Hematopoietic multipotent progenitor cell treated with erythropoietin and hydrocortisone succinate and interleukin-3 and kit ligand, for 8 days (in vitro differentiated cells): ENCODE data around the gene APOL6.

Source experiments
- DNase-seq: peaks from one replicate; pipeline ENCODE4 v3.0.0-alpha.2; 2015

APOL6 gene, protein sequence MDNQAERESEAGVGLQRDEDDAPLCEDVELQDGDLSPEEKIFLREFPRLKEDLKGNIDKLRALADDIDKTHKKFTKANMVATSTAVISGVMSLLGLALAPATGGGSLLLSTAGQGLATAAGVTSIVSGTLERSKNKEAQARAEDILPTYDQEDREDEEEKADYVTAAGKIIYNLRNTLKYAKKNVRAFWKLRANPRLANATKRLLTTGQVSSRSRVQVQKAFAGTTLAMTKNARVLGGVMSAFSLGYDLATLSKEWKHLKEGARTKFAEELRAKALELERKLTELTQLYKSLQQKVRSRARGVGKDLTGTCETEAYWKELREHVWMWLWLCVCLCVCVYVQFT

DNA sequence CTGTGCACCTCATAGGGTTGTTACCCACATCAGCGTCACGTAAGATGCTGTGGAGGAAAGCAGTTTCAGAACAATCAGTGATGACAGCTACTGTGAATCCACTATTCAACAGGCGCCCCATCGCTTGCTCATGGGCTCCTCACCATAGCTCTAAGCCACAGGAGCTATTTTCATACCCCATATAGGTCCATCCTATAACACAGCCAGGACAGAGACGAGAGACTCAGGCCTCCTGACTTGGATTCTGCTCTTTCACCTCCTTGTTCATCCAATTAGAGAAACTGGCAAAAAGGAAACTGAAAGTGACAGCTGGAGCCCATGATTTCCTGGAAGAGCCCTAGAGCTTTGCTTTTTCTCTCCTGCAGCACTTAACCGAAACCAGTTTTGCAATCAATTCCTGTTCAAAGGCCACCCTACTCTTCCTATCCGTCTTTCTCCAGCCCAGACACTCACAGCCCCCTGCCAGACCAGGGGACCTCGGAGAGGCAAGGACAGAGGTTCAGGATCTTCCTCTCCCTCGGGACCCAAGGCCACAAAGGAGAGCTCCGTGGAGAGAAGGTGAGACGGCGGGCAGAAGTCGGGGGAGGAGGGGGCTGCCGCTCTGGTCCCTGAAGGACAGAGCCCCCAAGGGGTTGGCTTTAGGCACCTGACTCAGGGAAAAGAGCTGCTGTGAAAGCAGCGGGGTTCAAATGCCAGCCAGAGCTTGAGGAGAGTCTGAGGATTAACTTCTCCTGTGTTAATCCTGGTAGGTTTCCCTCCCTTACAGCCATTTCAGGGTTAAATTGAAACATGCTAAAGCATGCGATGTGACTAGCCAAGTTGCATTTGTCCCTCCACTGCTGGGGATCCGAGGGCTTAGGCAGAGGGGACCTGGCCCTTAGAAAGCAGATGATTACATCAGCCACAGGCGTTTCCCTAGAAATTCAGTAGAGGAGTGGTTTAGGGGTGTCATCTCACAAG lies at the start of gene APOL6:
Gene APOL6, plus strand, starts transcription at position 381 of the 960 bp plus-strand sequence. CDS start 7,980 bp downstream, outside the sequence.
- DNase-seq = peak; percentile 74

DNA sequence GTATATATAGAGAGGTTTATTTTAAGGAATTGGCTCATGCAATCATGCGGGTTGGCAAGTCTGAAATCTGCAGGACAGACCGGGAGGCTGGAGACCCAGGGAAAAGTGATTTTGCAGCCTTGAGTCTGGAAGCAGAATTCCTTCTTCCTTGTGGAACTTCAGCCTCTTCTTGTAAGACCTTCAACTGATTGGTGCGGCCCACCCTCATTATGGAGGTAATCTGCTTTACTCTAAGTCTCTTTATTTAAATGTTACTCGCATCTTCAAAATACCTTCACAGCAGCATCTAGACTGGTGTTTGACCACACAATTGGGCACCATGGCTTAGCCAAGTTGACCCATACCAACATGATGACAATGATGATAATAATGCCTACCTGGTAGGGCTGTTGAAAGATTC lies 48.9 kb upstream of the APOL6 start:
- no peak for DNase-seq

DNA sequence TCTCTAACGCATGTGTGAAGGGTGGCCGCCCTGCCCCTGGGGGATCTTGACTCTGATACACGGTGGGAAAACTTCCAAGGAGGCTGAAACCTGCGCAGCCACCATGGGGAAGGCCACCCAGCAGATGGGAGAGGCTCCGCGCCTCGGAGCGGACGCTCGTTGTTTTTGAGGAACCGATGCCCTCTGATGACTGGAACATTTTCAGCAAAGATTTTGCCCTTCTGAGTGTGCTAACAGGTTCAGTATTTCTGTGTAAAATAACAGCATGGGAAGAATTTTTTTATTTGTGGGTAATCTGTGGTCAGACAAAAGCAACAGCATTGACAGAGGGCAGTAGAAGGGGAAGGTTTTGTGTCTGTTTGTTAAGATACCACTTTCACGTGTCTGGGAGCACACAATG lies 47.8 kb upstream of the APOL6 start:
- DNase-seq = no peak

GRCh38 chr22:35601013-35601580 lies 47.1 kb upstream of the APOL6 start:
- no peak for DNase-seq

GRCh38 chr22:35601743-35602615 lies 46.3 kb upstream of the APOL6 start:
- DNase-seq = no peak

DNA sequence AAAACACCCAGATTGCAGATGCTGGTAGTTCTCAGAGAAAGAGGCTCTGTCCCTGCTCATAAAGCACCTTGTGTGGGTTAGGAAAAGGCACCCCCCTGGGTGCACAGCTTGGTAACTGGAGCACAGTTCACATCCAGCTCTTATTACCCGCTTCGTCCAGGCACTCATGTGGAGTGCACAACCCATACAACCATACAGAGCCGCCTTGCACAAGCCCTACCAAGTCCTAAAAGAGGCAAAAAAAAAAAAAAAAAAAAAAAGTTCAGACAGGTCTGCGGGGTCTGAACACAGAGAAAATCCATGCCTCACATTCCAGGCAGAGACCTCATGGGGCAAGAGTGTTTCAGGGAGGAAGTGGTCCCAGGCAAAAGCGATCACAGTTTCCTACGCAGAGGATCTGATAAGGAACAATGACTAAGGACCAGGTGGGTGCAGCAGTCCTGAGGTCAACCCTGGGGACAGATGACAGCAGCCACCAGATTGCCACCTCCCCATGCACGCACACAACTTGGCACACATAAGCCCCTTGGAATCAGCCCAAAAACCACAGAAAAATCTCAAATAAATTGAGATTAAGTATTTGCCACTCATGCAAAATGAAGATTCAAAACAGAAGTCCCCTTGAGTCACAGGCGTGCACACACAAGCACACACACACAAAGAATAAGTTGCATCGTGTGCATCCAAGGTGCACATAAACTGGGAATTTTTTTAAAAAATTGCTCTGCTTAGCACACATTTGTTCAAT lies 43.5 kb upstream of the APOL6 start:
- no peak for DNase-seq

GRCh38 chr22:35605369-35605680 lies 42.9 kb upstream of the APOL6 start:
- no peak for DNase-seq

DNA sequence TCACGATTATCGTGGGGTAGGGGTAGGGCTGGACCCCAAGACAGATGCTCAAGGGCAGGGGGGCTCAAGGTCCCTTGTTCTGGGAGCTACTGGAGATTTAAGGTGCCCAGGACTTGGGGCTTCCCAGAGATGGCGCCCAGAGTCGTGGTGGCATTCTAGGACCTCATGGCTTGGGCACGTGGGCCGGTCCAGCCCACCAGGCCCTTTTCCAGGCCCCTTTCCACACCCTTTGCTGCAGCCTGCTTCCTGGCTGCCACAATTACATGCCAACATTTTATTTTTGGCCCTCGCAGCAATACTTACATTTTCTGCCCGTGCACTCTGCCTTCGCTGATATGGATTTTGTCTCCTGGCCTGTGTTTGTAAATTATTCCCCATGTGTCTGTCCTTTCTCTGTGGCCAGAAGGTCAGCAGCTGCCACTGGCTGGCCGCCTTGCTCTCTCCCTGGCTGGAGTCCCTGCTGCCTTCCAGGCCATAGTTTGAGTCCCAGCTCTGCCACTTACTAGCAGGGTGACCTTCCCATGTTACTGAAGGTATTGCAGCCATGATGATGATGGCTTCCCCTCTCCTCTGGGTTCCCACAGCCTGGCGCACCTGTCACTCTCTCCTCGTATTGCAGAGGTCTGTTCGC lies 42.3 kb upstream of the APOL6 start:
- DNase-seq = no peak

DNA sequence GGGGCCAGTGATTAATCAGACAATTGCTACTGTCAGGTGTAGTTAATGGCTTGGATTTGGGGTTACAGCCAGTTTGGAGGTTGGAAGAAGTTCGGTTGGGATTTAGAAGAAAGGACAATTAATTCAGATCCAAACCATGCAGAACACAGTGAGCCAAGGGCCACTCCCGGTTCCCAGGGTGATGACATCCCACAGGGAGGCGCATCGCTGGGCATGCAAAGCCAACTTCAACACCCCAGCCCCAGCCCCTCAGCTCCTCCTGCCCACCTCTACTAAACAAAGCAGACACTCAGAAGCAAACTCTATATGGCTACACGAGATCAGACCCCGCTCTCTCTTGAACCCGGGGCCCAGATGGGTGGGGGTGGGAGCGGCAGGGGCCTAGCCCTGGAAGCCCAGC lies 41.3 kb upstream of the APOL6 start:
- no peak for DNase-seq

GRCh38 chr22:35608088-35608487 lies 40.2 kb upstream of the APOL6 start:
- no peak for DNase-seq

GRCh38 chr22:35609261-35609660 lies 39.0 kb upstream of the APOL6 start:
- no peak for DNase-seq

- no peak for DNase-seq
Measured at GRCh38 chr22:35609761-35610160, 38.5 kb upstream of the APOL6 start.

GRCh38 chr22:35610741-35611140 lies 37.5 kb upstream of the APOL6 start:
- DNase-seq = no peak

GRCh38 chr22:35611200-35611890 lies 36.9 kb upstream of the APOL6 start:
- DNase-seq = no peak

DNA sequence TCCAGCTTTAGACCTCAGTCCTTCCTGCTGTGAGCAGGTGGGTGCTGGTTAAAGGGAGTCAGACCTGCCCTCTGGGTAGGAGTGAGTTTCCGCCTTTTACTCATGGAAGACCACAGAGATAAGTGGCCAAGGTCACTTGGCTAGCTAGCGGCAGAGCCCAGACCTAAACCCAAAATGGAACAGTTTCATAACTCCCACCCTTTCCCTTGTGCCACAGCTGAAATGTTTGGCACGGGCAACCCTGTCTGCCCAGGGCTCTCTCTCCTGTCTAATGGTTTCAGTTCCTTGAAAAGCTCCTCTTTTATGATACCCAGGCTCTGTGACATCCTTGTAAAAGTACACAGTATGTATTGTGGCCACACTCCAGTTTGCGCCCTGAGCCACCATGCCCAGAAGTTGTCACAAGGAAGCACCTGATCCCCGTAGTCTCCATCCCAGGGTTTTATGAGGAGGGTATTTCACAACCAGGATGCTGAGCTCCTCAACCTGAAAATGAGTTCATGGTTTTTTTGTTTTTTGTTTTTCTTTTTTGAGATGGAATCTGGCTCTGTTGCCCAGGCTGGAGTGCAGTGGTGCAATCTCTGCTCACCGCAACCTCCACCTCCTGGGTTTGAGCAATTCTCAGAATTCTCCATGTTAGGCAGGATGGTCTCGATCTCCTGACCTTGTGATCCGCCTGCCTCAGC lies 36.2 kb upstream of the APOL6 start:
- no peak for DNase-seq

GRCh38 chr22:35612903-35613302 lies 35.3 kb upstream of the APOL6 start:
- DNase-seq = no peak

DNA sequence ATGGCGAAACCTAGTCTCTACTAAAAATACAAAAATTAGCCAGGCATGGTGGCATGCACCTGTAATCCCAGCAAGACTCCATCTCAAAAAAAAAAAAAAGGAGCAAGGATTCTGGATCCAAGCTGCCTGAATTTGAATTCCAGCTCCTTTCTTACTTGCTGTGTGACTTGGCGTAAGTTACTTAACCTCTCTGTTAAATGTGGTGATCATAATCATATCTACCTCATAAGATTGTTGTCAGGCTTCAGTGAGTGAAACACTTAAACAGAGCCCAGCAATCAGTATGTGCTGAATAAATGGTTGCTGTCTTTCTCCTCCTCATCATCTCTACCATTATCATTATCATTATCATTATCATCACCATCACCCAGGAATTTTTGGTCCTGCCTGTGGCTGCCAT lies 33.8 kb upstream of the APOL6 start:
- DNase-seq = no peak

GRCh38 chr22:35615156-35615555 lies 33.1 kb upstream of the APOL6 start:
- no peak for DNase-seq

DNA sequence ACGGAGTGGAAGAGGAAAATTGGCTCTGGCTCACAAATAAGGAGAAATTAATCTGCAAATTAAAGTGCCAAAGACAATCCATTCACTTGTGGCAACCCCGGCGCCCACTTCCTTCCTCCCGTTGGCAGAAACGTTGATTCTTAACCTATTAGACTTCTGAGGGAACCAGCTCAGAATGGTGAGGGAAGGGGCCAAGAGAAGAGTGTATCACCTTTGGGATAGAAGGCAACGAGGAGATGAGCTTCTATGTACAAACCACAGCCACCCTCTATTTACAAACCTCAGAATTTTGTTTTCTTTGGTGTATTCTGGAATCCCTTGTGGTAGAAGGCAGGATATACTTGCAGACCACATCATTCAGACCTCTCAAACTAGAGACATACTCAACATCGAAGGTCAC lies 32.2 kb upstream of the APOL6 start:
- DNase-seq = no peak

DNA sequence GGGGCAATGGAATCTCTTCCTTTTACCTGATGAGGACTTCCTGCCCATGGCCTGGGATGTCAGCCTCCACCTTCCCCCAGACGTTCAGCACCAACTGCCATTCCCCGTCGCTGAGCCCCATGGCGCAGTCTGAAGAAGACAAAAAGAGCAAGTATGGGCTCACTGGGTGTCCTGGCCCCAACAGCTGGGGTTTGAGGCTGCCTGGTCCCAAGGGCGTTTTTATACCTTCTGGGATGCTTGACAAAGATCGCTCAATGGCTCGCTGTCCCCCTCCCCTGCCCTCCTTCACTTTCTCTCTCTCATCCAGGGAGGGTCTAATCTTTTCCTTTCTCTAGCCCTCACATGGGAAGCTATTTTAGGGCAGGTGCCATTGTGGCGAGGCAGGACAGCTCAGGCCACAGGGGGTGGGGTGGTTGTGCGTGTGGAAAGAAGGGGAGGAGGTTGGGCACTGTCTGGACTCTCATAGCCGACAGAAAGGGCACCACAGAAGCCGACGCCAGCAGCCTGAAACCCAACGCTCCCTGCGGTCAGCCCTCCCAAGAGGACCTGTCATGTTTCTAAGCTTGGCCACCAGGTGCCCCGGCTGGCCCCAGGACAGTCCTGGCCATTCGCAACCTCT lies 31.0 kb upstream of the APOL6 start, which contains the start of gene MB:
Gene MB, minus strand, starts transcription at position 193 of the 619 bp plus-strand sequence. Its CDS starts 72 bp downstream, at position 121.
- DNase-seq = no peak
